DND-41 (cell line): Measurements from ENCODE around the gene TMEM255A.

Source experiments
- CTCF ChIP-seq: IDR thresholded peaks from 2 replicates; pipeline ENCODE4 v1.5.1; 2012; ENCODE audit warnings: borderline replicate concordance, low read length, moderate library complexity, mild to moderate bottlenecking; ENCODE audit not compliant: poor library complexity, severe bottlenecking; ENCODE audit errors: extremely low read depth
- EZH2 ChIP-seq: IDR thresholded peaks from 3 replicates; pipeline ENCODE4 v1.6.1; 2012; ENCODE audit warnings: borderline replicate concordance, low read depth, mild to moderate bottlenecking, moderate library complexity, low read length, inconsistent platforms; ENCODE audit not compliant: severe bottlenecking

- TF ChIP-seq CTCF (no peak), EZH2 (no peak)
These were observed 76.0 kb downstream of the TMEM255A start for GRCh38 chrX:120235284-120235683.
